Activated B cell treated with CpG ODN at 0.5 μM for 24 hours (primary cell): ENCODE results near the gene ITGA7. TPM values are rescaled to one million over a fixed set of nuclear protein-coding genes. Genes with fewer than 3 reads are reported as not detected.

ENCODE experiments used
- ATAC-seq: fragments of 200-7000 bp; cut with Tn5 transposase; one replicate; pipeline ENCODE4 v1.10.0; 2021; ENCODE audit warnings: low read depth, mild to moderate bottlenecking, moderate library complexity
- CTCF ChIA-PET: fragments of 350-600 bp; sonication (Branson Sonifier 250); formaldehyde crosslinking; loops from one replicate; lab custom pipeline; 2021; ENCODE audit warnings: antibody characterized with exemption; lab: Charles Lee
- POLR2A ChIA-PET: fragments of 350-600 bp; sonication (Branson Sonifier 250); formaldehyde crosslinking; loops from one replicate; lab custom pipeline; 2021; ENCODE audit warnings: antibody characterized with exemption; lab: Charles Lee
- DNase-seq: peaks from one replicate; pipeline ENCODE4 v3.0.0; 2022
- H3K27ac Mint-ChIP-seq: one replicate; pipeline ENCODE4 v1.8.0; 2020; ENCODE audit warnings: mixed read lengths
- H3K27me3 Mint-ChIP-seq: one replicate; pipeline ENCODE4 v1.8.0; 2021; ENCODE audit warnings: mixed read lengths
- H3K36me3 Mint-ChIP-seq: one replicate; pipeline ENCODE4 v1.8.0; 2021; ENCODE audit warnings: low read depth, mixed read lengths
- H3K4me1 Mint-ChIP-seq: one replicate; pipeline ENCODE4 v1.8.0; 2021; ENCODE audit warnings: mixed read lengths
- H3K4me3 Mint-ChIP-seq: one replicate; pipeline ENCODE4 v1.8.0; 2020; ENCODE audit warnings: mild to moderate bottlenecking, mixed read lengths
- H3K9me3 Mint-ChIP-seq: one replicate; pipeline ENCODE4 v1.8.0; 2020; ENCODE audit warnings: mixed read lengths
- CTCF ChIP-seq: fragments of 200-600 bp; IDR thresholded peaks from one replicate; pipeline ENCODE4 v1.8.0; 2022; ENCODE audit warnings: antibody characterized with exemption, mild to moderate bottlenecking
- intact Hi-C: fragments of 100-400 bp; cut with micrococcal nuclease; formaldehyde crosslinking; loops from one replicate; pipeline ENCODE4 v1.15.1; 2024
- total RNA-seq: library from RNA; stranded (reverse); gene quantifications from 2 replicates; pipeline ENCODE4 v1.2.3, GENCODE V29; 2022

Gene ITGA7
- total RNA-seq, 1 donor from 2014 or later, result 1.4 TPM

GRCh38 chr12:55705782-55706402, 1.8 kb downstream of the ITGA7 start:
- ATAC-seq (no peak), DNase-seq (no peak)
- intact Hi-C loops, result loop anchor here (2.0 kb wide), 2 partner anchors 23 to 33 kb away; no protein-coding TSS in a partner anchor
- Mint-ChIP-seq H3K9me3 (no peaks in the 10 kb centered on the region), H3K36me3 (no peaks in the 10 kb centered on the region), H3K4me3 (peak overlapping the region; percentile 11), H3K27ac (no peak overlapping the region), H3K4me1 (peaks cover 23% of the 10 kb centered on the region), H3K27me3 (peaks cover 4% of the 10 kb centered on the region)
- POLR2A ChIA-PET, result interaction anchor here (1.1 to 1.8 kb wide), 3 partner anchors 10 to 33 kb away, joined by 3 to 9 read pairs (median 4); partner anchors contain the start of gene BLOC1S1
- CTCF ChIA-PET, result interaction anchor here (1.1 to 1.9 kb wide), 4 partner anchors 10 to 50 kb away, joined by 3 to 5 read pairs (median 4); partner anchors contain the start of gene BLOC1S1
- no peak for TF ChIP-seq CTCF

- Mint-ChIP-seq H3K4me1 (peaks cover 23% of the 10 kb centered on the region), H3K4me3 (no peak overlapping the region), H3K27ac (no peak overlapping the region), H3K36me3 (no peaks in the 10 kb centered on the region), H3K27me3 (peaks cover 4% of the 10 kb centered on the region), H3K9me3 (no peaks in the 10 kb centered on the region)
- ATAC-seq (no peak), DNase-seq (no peak)
- intact Hi-C loops, result no loop called here
- CTCF ChIA-PET, result no interaction called here
- POLR2A ChIA-PET, result interaction anchor here (1.1 to 1.5 kb wide), 2 partner anchors 18 to 33 kb away, joined by 3 to 4 read pairs; no protein-coding TSS in a partner anchor
- TF ChIP-seq CTCF, result no peak
These were observed 2.6 kb downstream of the ITGA7 start for GRCh38 chr12:55704824-55705718.

- DNase-seq (no peak), ATAC-seq (no peak)
- Mint-ChIP-seq H3K27ac (no peak overlapping the region), H3K36me3 (no peaks in the 10 kb centered on the region), H3K4me1 (peaks cover 20% of the 10 kb centered on the region), H3K9me3 (no peaks in the 10 kb centered on the region), H3K4me3 (no peak overlapping the region), H3K27me3 (peaks cover 5% of the 10 kb centered on the region)
- ChIA-PET CTCF (no interaction called here), POLR2A (interaction anchor here (0.7 kb wide), 1 partner anchor 18 kb away, joined by 8 read pairs; no protein-coding TSS in a partner anchor)
- intact Hi-C loops, result no loop called here
- TF ChIP-seq CTCF, result no peak
These were observed 3.6 kb downstream of the ITGA7 start for GRCh38 chr12:55703901-55704761.

GRCh38 chr12:55703288-55703687, 4.4 kb downstream of the ITGA7 start:
- H3K27me3 Mint-ChIP-seq, result peaks cover 2% of the 10 kb centered on the region
- H3K27ac Mint-ChIP-seq, result no peak overlapping the region
- DNase-seq (no peak), ATAC-seq (no peak)
- intact Hi-C loops, result no loop called here
- no peaks in the 10 kb centered on the region for H3K9me3 Mint-ChIP-seq
- CTCF ChIA-PET, result no interaction called here
- peaks cover 12% of the 10 kb centered on the region for H3K4me1 Mint-ChIP-seq
- no peak overlapping the region for H3K4me3 Mint-ChIP-seq
- TF ChIP-seq CTCF, result no peak
- no peaks in the 10 kb centered on the region for H3K36me3 Mint-ChIP-seq
- POLR2A ChIA-PET, result no interaction called here
